IPS DF 19.7 (cell line): ENCODE results near the gene TRIO.
A peak's percentile ranks its signal among the peaks of the same experiment; 100 is the strongest.
"Not testable (repeated sequence)": the region's sequence is repeated elsewhere in the genome, so short reads cannot be mapped to it uniquely, and the experiment has no call there.

Experiments
- DNase-seq: peaks from one replicate; pipeline ENCODE4 v3.0.0-alpha.2; 2013; ENCODE audit warnings: low read depth, low spot score

TRIO gene

DNA sequence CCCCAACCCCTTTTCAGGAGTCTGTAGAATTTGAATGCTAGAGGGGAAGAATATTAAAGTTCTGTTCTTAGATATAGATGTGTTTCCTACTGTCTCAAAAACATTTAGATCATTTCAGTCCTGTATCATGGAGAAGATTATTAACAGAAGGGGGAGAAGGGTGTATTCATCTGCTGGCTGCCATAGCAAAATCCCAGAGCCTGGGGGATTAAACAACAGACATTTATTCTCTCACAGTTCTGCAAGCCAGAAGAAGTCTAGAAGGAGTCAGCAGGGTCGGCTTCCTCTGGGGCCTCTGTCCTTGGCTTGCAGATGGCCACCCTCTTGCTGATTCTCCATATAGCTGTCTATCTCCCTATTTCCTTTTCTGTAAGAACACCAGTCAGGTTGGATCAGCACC lies 288.4 kb downstream of the TRIO start:
- no peak for DNase-seq

DNA sequence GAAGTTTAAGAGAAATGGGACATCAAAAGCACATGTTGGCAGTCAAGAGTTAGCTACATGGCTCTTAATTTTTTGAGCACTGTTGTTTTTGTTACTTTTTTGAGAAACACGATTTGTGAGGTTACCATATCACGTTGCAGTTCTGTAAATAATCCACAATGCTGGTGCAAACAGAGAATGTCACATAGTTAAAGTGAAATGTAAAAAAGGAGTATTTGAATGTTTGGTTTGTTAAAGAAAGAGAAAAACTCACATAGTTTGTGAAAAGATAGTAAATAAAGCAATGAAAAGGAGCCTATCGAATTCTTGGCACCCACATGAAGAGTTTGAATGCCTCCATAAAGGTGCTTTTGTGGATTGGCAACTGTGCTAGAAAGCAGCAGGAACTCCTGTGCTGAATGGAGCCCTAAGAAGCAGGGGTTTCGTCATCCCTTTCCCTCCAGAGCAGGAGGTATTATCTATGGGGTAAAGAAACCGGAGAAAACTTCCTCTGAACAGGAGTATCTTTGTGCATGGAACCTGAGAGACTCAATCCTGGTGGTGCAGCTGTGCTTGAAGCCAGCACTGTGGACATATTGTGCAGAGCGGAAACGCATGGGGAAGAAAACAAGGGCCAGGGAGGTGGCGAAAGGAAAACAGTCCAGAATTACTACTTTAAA lies 289.9 kb downstream of the TRIO start:
- DNase-seq = no peak

DNA sequence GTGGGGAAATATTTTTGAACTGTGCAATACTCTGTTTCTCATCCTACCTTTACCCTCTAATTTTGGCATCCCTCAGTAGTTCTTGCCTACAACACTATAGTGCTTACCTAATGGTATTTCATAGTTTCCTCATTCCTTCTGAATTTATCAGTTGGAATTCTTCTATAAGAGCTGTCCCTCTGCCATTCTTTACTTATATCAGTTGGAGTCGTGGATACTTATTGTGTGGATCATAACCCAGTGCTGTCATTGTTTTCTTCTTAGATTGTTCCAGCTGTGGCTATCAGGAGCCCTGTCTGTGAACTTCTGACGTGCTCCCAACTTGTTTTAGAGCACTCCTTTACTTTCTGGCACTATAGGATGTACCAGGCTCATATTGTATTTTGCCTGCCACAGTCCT lies 292.3 kb downstream of the TRIO start:
- no peak for DNase-seq

DNA sequence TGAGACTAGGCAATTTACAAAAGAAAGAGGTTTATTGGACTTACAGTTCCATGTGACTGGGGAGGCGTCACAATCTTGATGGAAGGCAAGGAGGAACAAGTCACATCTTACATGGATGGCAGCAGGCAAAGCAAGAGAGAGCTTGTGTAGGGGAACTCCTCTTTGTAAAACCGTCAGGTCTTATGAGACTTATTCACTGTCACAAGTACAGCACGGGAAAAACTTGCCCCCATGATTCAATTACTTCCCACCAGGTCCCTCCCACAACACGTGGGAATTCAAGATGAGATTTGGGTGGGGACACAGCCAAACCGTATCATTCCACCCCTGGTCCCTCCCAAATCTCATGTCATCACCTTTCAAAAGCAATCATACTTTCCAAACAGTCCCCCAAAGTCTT lies 293.0 kb downstream of the TRIO start:
- not testable (repeated sequence) for DNase-seq

DNA sequence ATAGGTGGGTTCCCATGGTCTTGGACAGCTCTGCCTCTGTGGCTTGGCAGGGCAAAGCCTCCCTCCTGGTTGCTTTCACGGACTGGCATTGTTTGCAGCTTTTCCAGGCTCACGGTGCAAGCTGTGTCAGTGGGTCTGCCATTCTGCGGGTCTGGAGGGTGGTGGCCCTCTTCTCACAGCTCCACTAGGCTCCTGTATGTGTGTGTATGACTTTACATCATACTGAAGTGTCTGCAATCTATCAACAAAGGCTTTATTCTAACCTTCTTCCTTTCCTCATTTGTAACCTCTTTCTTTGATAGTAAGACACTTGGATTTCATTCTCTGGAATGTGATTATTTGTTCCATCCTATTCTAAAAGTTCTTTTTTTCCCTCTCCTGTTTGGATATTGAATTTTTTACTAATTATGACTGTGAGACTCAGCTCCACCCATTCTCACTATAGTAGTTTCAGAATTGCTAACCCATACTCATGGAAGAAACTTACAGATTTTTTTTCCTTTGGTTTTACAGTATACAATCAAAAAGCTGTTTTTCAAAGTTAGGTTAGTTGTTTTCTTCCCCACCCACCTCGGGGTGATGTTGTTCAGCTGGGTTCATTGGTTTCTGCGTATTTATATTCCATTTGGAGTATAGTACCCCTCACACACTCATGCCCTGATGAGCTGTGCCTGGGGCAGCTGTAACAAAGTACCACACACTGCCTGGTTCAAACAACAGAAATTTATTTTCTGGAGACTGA lies 293.8 kb downstream of the TRIO start:
- no peak for DNase-seq

DNA sequence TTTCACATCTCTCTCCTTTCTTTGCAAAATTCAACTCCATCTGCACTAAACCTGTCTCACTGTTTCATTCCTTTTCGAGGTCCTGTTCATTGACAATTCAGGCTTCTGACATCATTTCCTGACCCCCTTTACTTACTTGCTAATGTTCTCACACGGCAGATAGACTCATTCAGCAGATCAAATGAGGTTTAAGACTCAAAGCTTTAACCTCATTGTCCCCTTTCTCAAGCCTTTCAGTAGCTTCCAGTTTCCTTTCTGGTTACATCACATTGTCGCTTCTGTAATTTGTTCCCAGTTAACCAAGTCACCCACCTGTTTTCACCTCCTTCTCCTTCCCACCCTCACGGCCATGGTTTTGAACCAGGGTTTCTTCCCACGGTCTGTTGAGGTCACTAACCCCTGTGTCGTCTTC lies 295.1 kb downstream of the TRIO start:
- DNase-seq = no peak

DNA sequence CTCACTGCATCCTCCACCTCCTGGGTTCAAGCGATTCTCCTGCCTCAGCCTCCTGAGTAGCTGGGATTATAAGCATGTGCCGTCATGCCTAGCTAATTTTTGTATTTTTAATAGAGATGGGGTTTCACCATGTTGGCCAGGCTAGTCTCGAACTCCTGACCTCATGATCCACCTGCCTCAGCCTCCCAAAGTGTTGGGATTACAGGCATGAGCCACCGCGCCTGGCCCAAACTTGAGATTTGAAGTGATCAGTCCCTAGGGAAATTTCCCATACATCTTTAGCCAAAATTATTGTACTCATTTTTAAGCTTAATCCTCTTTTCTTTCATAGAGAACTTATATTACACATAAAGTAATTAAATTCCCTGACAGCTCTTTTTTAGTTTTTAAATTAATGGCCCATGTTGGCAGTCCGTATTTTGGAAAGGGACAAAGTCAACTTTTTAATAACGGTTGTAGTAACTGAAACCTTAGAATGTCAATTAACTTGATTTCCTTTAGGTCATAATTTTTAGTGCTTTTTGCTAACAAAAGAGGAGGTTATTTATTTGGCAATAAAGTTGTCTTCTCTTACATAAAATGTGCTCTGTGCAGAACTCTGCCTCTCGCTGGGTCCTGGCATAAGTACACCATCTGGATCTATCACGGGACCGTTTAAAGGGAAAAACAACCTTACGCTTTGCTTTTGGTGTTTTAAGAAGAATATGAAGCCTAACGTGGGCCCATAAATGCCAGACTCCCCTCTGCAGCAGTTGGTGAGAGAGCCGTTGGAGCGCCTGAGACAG lies 296.1 kb downstream of the TRIO start:
- no peak for DNase-seq

DNA sequence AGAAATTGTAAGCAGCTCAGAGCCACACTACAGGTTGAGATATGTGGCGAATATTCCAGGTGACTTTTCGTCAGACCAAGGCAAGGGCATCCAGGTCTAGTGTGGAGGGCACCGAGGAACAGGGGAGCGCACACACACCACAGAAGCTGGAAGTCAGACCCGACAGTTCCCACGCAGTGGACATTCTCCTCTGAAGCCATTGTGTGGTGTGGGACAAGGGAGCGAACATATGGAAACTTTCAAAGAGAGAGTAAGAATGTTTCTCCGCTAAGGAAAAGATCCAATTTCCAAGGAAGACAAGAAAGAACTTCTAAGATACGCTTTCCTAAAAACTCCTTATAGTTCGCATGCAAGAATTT lies 297.1 kb downstream of the TRIO start:
- DNase-seq = no peak

DNA sequence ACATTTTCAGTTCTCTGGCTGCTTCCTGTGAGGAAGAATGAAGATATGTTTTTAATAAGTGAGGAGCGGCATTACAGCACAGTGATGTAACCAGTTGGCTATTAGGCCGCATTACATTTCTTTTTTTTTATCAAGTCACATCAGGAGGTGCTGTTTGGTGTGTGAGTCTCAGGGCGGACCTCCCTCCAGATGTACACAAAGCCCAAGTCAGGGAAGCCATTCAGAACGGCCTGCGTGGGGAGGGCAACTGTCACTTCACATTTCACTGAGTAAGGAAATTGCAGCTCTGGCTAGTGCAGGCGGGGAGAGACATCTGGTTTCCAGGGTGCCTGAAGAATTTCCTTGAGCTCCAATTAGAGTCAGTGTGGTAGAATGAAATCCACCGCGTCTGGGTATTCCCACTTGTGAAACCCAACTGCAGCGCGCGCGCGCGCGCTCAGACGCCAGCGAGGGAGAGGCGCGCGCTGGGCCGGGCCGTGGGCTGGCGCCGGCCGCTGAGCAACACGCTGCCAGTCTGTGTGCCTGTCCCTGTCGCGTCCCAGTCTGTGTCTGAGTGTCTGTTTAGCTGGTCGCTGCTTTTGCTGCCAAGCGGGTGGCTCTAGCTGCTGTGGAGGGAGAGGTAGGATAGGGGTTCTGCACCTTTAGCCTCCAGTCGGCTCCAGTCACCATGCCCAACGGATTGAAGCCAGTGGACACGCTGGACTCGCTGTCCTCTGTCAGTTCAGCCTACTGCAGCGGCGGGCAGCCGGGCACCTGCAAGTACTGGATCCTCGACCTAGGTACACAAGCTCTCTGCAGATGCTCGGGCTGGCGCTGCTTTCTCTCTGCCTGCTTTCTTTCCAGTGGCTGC lies 297.7 kb downstream of the TRIO start:
- no peak for DNase-seq

DNA sequence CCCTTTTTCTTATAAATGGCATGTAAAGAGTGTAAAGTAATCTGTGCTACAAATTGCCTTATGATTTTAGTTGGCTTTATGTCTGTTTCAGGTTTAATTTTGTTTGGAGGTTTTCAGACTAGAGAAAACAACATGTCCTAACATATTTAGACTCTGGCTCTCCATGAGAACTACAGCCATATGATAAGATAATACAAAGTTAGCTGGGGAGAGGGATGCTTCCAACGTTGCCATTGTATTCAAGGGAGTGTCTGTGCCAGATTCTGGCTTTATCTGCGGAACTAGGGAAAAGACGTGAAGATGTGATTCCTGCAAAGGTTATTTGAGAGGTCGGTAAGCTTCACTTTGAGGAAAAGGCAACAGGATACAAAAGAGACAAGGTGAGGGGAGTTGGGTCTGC lies 298.5 kb downstream of the TRIO start:
- DNase-seq = no peak

DNA sequence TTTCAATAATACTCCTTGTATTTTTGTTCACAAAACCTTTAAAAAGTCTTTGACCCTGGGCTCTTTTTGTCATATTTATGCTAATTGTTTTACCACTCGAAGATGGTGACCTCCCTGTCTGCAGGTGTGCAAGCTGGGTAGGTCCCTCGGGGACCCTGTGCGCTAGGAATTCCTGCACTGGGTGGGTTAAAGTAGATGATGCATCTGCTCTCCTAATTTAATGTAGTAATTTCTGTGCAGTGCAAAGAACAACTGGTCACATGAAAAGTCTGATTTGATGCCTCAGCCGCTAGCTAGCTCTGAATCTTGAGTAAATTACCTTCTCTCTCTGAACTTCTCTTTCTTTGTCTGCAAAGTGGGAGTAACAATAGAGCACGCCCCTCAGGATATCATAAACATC lies 299.4 kb downstream of the TRIO start:
- no peak for DNase-seq

DNA sequence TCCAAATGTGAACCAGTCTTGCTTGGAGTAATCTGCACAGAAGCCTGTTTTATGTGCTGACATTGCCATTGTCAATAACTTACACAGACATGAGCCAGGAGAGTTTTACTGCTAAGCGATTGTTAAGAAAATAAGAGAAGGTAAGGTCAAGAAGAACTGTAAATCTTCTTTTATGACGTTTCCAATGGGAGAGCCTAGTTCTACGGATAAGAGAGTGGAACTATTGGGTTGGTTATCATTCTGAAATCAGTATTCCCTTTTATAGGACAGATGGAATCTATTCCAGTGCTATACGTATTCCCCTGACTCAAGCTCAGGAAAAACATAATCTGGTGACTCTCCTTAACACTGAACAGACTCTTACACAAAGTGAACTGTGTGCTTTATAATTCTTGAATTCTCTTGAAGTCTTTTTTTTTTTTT lies 300.5 kb downstream of the TRIO start:
- DNase-seq = no peak

DNA sequence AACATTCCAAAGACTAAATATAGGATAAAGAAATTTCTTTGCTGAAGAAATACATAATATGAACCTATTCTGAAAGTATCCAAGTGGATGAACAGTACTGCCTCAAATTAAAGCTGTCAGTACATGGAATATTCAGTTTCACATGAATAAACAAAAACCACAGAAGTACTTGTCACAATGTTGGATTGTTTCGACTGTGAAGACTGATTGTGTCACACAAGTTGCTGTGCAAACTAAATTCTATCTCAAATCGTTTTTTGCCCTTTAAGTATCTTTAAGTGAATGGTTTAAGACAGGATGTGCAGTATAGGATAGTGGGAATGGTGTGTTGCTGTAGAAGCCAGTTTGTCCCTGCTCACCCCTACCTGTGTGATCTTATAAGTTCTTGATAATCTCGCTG lies 301.0 kb downstream of the TRIO start:
- DNase-seq = no peak

DNA sequence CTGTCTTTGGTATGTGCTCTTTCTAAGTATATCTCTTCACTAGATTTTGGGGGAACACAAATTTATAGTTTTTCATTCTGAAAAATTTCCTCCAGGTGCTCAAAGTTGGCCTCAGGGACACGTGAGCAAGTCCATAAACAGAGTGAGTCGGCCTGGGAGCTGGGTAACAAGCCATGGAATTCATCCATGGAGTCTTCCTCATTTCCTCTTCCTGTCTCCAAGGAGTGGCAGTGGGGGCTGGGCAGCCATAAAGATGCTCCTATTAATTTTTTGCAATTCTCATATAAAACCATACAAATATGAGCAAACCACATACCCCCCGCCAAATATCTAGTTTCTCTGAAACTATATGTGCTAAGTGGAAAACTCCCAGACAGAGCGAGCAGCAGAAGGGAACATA lies 301.9 kb downstream of the TRIO start:
- DNase-seq = no peak

DNA sequence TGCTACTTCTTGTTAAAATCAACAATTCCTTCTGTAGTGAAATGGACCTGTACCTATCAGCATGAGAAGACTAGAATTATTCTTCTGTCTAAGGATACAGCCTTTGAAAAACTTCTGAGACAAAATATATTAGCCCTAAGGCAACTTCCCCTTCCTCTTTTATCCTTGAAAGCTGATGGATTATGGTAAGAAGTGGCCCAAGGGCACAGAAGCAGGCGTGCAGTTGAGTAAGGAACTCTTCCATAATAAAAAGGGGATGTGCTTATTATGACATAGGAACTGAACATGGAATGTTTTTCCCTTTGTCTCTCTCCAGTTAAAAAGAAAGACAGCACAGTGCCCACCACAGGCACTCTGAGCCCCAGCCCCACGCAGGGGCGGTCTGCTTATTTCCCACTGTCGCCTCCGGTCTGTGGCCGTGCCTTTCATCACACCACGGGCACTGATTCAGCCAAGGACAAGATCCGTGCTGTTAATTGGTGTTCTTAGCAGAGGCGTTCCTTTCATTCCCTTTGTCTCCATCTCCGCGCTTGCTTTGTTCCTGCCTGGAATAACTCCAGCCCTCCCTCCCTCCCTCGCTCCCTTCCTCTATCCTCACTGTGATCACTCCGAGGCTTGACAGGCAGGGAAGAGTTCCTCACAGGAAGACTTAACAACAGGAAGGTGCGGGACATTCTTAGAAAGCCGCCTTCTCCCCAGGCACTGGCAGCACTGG lies 302.6 kb downstream of the TRIO start:
- peak; percentile 72 for DNase-seq

DNA sequence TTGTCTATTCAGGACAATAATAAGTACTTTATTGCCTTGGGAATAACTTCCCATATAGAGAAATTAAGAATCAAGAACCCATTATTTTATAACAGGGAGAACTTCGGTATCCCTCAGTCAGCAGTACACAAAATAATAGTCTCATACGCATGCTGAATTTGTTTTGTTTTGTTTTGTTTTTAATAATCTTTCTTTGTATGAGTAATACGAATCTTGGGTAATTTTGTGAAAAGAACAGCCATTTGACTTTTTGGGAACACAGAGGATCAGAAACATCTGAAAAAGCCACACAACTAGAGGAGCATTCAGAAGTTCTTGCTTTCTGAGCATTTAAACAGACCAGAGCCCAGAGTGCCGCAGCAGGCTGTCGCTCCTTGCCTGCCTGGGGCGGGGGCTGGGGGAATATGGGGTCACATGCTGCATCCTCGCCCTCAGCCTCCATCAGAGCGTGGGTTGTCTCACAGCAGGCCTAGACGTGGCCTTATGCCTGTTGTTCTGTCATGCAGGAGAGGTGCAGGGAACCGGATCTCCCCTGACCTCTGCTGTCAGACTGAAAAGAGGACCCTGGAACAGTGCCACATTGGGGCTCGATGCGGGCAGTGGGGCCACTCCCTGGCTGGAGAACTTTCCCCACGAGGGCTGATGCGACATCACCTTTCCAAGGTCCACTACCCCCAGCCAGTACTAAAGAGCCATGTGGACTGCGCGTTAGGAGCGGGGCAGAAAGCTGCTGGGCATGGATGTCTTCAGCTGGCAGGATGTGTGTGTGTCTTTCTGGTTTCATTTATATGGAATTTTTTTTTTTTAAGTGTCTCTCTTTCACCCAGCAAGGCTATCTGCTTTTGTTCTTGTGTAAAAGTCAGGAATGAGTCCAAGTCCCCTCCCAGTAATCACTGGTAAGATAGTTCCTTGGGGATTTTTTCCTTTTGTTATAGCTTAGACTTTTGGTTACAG lies 305.1 kb downstream of the TRIO start:
- no peak for DNase-seq

DNA sequence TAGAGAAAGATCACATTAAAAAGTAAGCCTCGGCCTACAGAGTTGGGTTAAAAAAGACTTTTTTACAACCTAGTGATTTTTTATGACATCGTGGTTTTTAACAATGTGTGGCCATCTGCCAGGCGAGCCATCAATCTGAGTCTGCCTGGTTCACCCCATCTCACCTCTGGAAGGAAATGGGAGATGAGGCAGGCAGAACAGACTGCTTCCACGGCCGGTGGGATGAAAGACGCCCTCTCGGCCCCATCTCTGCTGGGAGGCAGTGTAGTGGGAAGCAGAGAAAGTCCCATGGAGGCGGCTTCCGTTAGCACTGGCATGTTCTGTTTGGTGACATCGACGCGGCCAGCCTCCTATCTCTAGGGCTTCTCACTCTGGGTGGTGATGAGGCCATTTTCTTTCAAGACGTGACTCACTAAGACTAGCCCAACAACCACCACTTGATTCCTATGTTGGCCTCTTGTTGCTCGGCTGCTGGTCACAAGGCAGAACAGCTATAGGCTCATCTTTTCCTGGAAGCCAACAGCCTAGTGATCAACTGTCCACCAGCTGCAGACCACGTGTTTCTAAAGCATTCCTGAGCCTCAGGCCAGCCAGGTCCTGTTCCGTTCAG lies 306.0 kb downstream of the TRIO start:
- DNase-seq = no peak

DNA sequence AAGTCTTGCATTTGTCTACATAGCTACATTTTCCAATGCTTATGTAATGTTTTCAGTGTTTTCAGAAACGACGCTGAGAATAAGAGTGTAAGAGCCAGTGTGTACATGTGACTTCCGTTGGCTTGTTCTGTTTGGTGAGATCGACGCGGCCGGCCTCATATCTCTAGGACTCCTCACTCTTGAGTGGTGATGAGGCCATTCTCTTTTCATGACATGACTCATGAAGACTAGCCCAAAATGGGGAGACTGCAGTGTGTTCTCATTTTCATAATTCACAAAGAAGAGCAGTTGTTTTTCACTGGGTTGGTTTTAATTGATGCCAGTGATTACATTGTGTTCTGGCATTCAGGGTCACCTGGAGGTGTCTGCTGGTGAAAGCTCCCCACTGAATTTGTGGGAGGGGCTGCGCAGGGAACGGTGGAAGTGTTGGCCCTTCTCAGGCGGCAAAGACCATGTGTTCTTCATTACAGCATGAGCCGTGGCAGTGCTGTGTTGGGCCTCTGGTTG lies 306.9 kb downstream of the TRIO start:
- DNase-seq = no peak

DNA sequence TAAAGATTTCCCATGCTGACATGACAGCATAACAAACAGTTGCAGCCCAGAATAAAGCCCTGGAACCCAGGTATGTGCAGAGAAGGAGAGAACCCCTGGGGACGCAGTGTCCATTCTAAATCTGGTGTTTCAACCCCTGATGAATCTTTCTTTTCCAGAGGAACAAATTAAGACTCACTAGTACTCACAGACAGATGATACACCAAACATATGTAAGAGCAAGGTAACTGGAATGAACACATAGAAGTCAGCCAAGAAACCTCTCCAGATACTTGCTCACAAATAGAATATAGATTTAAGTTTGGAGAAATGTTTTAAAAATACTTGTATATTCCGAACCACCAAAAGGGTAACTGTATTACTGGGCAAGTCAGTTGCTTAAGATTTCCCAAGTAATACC lies 307.6 kb downstream of the TRIO start:
- no peak for DNase-seq
